DOHH2 (cell line): ENCODE data around the gene TMX2.

Source experiments
- EZH2phosphoT487 ChIP-seq: fragments of 200-600 bp; sonication (generic); IDR thresholded peaks from 2 replicates; pipeline ENCODE4 v1.6.1; 2017; ENCODE audit warnings: borderline replicate concordance, mild to moderate bottlenecking, antibody characterized with exemption, low read length, moderate library complexity, mixed read lengths
- TF ChIP-seq, protein P1 (sequence below): fragments of 200-600 bp; sonication (generic); IDR thresholded peaks from one replicate; pipeline ENCODE4 v1.5.1; 2014; ENCODE audit warnings: antibody characterized with exemption, mild to moderate bottlenecking, low read depth, low read length; ENCODE audit not compliant: poor library complexity, severe bottlenecking

DNA sequence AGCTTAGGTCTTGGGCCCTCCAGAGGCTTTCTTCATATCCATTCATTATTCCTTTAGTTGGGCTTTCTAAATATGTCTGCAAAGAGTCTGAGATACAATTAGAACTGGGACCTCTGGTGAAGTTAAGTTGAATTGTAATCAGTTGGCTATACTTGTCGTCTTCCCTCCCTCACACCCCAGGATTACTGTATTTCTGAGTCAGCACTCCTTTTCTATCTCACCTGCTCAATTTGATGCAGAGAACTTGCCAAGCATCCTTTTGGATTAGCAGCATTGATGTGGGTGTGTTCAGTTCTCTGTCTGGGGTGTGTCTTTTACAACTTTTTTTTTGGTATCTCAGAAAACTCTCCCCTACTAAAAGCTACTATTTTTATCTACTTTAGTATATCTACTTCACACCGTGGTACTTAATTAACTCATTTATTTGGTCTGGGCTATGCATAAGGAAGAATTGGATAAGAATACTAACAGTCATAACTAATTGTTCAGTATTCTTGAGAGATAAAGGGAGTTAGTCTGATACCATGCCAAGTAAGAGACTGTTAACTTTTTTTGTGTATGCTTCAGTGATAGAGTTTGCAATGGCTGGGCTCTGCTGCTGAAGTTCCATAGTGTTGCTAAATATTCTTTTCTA lies 64.3 kb downstream of the TMX2 start:
- TF ChIP-seq, protein P1, sequence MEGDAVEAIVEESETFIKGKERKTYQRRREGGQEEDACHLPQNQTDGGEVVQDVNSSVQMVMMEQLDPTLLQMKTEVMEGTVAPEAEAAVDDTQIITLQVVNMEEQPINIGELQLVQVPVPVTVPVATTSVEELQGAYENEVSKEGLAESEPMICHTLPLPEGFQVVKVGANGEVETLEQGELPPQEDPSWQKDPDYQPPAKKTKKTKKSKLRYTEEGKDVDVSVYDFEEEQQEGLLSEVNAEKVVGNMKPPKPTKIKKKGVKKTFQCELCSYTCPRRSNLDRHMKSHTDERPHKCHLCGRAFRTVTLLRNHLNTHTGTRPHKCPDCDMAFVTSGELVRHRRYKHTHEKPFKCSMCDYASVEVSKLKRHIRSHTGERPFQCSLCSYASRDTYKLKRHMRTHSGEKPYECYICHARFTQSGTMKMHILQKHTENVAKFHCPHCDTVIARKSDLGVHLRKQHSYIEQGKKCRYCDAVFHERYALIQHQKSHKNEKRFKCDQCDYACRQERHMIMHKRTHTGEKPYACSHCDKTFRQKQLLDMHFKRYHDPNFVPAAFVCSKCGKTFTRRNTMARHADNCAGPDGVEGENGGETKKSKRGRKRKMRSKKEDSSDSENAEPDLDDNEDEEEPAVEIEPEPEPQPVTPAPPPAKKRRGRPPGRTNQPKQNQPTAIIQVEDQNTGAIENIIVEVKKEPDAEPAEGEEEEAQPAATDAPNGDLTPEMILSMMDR, result no peak
- no peak for TF ChIP-seq EZH2phosphoT487
